Measurements from ENCODE around the gene HSDL1. TPM values are rescaled to one million over a fixed set of nuclear protein-coding genes. Genes with fewer than 3 reads are reported as not detected.

HSDL1 gene
- total and polyA plus RNA-seq, 2 of the 8 experiments (the other 6 are each of a cell fraction or from before 2014, with no cell fraction given) = 25.0 to 55.7 TPM

GRCh38 chr16:84075376-84075775 lies 69.6 kb downstream of the HSDL1 start:
- Histone ChIP-seq H3K79me2 (ENCODE audit: control insufficient read depth in 1 of 2, insufficient read depth in 2 of 2, low read length in 2 of 2) (peaks cover 0 to 8% of the 10 kb centered on the region in 2 experiments; a peak in 2 of 4 replicates), H3K4ac (replicated peaks; ENCODE audit: insufficient read length, low read depth, low read length) (no peak overlapping the region), H3K9me3 (ENCODE audit: insufficient read depth in 2 of 2, low read depth in 1 of 2, low read length in 1 of 2) (no peaks in the 10 kb centered on the region), H3K27ac (ENCODE audit: low read depth, low read length) (no peak overlapping the region), H4K20me1 (replicated peaks in 1 of 2; ENCODE audit: control insufficient read depth in 1 of 2, insufficient read depth in 2 of 2, low read length in 2 of 2) (peaks cover 2 to 3% of the 10 kb centered on the region in 2 experiments), H2BK12ac (ENCODE audit: low read depth, low read length) (no peak overlapping the region), H3K4me3 (ENCODE audit: extremely low read depth in 1 of 4, insufficient read depth in 2 of 4, low read depth in 3 of 4, low read length in 4 of 4) (no peak overlapping the region), H3K23ac (ENCODE audit: insufficient read length) (no peak overlapping the region), H4K5ac (ENCODE audit: insufficient read length, low read depth, low read length) (no peak overlapping the region), H2AFZ (ENCODE audit: low read length) (no peak overlapping the region), H3K23me2 (ENCODE audit: low read depth, low read length) (no peaks in the 10 kb centered on the region), H2BK15ac (ENCODE audit: low read length) (no peak overlapping the region), H3K9ac (replicated peaks in 1 of 4; ENCODE audit: extremely low read depth in 1 of 4, low read depth in 3 of 4, low read length in 3 of 4) (no peak overlapping the region), H2BK20ac (ENCODE audit: low read length) (no peak overlapping the region), H3K4me1 (replicated peaks in 1 of 4; ENCODE audit: control insufficient read depth in 3 of 4, insufficient read depth in 4 of 4, low read length in 3 of 4) (no peaks in the 10 kb centered on the region), H4K8ac (ENCODE audit: extremely low read depth, insufficient read depth, low read length) (no peak overlapping the region), H3K14ac (ENCODE audit: insufficient read length) (no peak overlapping the region), H2BK120ac (replicated peaks; ENCODE audit: low read depth, low read length) (no peak overlapping the region), H3K79me1 (ENCODE audit: low read depth, low read length) (no peaks in the 10 kb centered on the region; the same call in 1 of the 2 replicates), H3K36me3 (ENCODE audit: control insufficient read depth in 2 of 4, insufficient read depth in 4 of 4, low read length in 3 of 4) (peaks cover 9 to 37% (median 19%) of the 10 kb centered on the region in 4 experiments; a peak in 6 of 8 replicates), H2AK5ac (ENCODE audit: low read depth, low read length) (no peak overlapping the region), H4K91ac (replicated peaks; ENCODE audit: insufficient read length, low read length) (no peak overlapping the region), H3K27me3 (replicated peaks in 1 of 4; ENCODE audit: control insufficient read depth in 3 of 4, extremely low read depth in 1 of 4, insufficient read depth in 3 of 4, low read length in 3 of 4) (no peaks in the 10 kb centered on the region), H3K18ac (ENCODE audit: extremely low read depth, low read length) (no peak overlapping the region), H3K4me2 (ENCODE audit: insufficient read depth in 1 of 2, low read depth in 2 of 2, low read length in 2 of 2) (no peak overlapping the region), H3K56ac (replicated peaks; ENCODE audit: insufficient read length, low read depth, low read length) (no peak overlapping the region), H2BK5ac (ENCODE audit: low read depth, low read length) (no peak overlapping the region)
- ChIA-PET POLR2A (ENCODE audit: partially characterized antibody) (no interaction called here), CTCF (ENCODE audit: partially characterized antibody) (interaction anchor here (0.8 to 2.3 kb wide), 4 partner anchors 9 to 119 kb away, joined by 4 to 13 read pairs (median 6); no protein-coding TSS in a partner anchor)
- DNase-seq (ENCODE audit: low read depth in 1 of 2, low spot score in 2 of 2) (no peak), FAIRE-seq (no peak)
- 85% methylated on average over 11 of the region's 11 CpGs; no CpG with 5 or more reads in 1 of the 2 experiments for WGBS, 2 experiments (ENCODE audit: extremely low coverage in 1 of 2, insufficient coverage in 1 of 2, insufficient read length in 1 of 2, insufficient replicate concordance in 2 of 2, low coverage in 1 of 2, low lambda C conversion rate in 2 of 2, missing lambda C conversion rate in 1 of 2)
- no peak for TF ChIP-seq FOSL1 (IDR thresholded peaks at IDR 0.05; ENCODE audit: insufficient read depth, low read depth, low read length)
- no peak for TF ChIP-seq TAF7 (optimal IDR thresholded peaks at IDR 0.05; ENCODE audit: borderline replicate concordance, low read depth, low read length)
- no peak for TF ChIP-seq GTF2F1 (IDR thresholded peaks at IDR 0.05; ENCODE audit: borderline replicate concordance, low read depth, low read length)
- no peak for TF ChIP-seq TAF1 (IDR thresholded peaks at IDR 0.05; ENCODE audit: low read depth, low read length)
- TF ChIP-seq CTBP2 (IDR thresholded peaks at IDR 0.05; ENCODE audit: borderline replicate concordance, insufficient read depth, insufficient read length, low read length) = no peak
- TF ChIP-seq BRCA1 (IDR thresholded peaks at IDR 0.05; ENCODE audit: low read depth, low read length) = no peak
- TF ChIP-seq MAFK (IDR thresholded peaks at IDR 0.05; ENCODE audit: low read depth, low read length) = no peak
- no peak for TF ChIP-seq MAX (IDR thresholded peaks at IDR 0.05)
- TF ChIP-seq CBX5 (IDR thresholded peaks at IDR 0.05; ENCODE audit: low read depth, low read length) = no peak
- TF ChIP-seq SRF (IDR thresholded peaks at IDR 0.05; ENCODE audit: low read depth, low read length) = no peak
- no peak for TF ChIP-seq CEBPB (IDR thresholded peaks at IDR 0.05; ENCODE audit: low read depth, low read length)
- no peak for TF ChIP-seq POLR2A (IDR thresholded peaks at IDR 0.05; ENCODE audit: control extremely low read depth in 1 of 2, low read depth in 2 of 2, low read length in 2 of 2)
- no peak for TF ChIP-seq EZH2 (IDR thresholded peaks at IDR 0.05; ENCODE audit: low read depth, low read length, severe bottlenecking)
- no peak for TF ChIP-seq SIRT6 (IDR thresholded peaks at IDR 0.05; ENCODE audit: low read length)
- TF ChIP-seq SP4 (IDR thresholded peaks at IDR 0.05; ENCODE audit: low read length) = no peak
- no peak for TF ChIP-seq POLR2AphosphoS5 (IDR thresholded peaks at IDR 0.05; ENCODE audit: low read depth, low read length)
